H9 (cell line): ENCODE results near the gene MYOM3. TPM values are rescaled to one million over a fixed set of nuclear protein-coding genes. Genes with fewer than 3 reads are reported as not detected.
"Not testable (repeated sequence)": the region's sequence is repeated elsewhere in the genome, so short reads cannot be mapped to it uniquely, and the experiment has no call there.

Experiments used
- DNase-seq: peaks from one replicate; pipeline ENCODE4 v3.0.0-alpha.2; 2017
- H2AFZ ChIP-seq: one replicate; pipeline ENCODE4 v1.6.1; 2013; ENCODE audit warnings: mild to moderate bottlenecking, low read length, control low read depth, moderate library complexity
- H2AK5ac ChIP-seq: 2 replicates; pipeline ENCODE4 v1.6.1; 2013; ENCODE audit warnings: low read length, control low read depth, mixed read lengths; ENCODE audit not compliant: insufficient read length
- H2BK120ac ChIP-seq: one replicate; pipeline ENCODE4 v1.6.1; 2013; ENCODE audit warnings: low read depth, mild to moderate bottlenecking, low read length, control low read depth, inconsistent platforms; ENCODE audit not compliant: poor library complexity, severe bottlenecking
- H2BK12ac ChIP-seq: 2 replicates; pipeline ENCODE4 v1.6.1; 2013; ENCODE audit warnings: low read length, control low read depth, mixed read lengths, low read depth; ENCODE audit not compliant: insufficient read length
- H2BK15ac ChIP-seq: 2 replicates; pipeline ENCODE4 v1.6.1; 2013; ENCODE audit warnings: low read depth, low read length, control low read depth
- H2BK20ac ChIP-seq: one replicate; pipeline ENCODE4 v1.6.1; 2013; ENCODE audit warnings: low read depth, mild to moderate bottlenecking, low read length, control low read depth, inconsistent platforms; ENCODE audit not compliant: poor library complexity, severe bottlenecking
- H2BK5ac ChIP-seq: 2 replicates; pipeline ENCODE4 v1.6.1; 2013; ENCODE audit warnings: low read length, control low read depth, mixed read lengths; ENCODE audit not compliant: insufficient read length
- H3K14ac ChIP-seq: 2 replicates; pipeline ENCODE4 v1.6.1; 2013; ENCODE audit warnings: low read length, control low read depth; ENCODE audit not compliant: insufficient read depth
- H3K18ac ChIP-seq: 2 replicates; pipeline ENCODE4 v1.6.1; 2013; ENCODE audit warnings: low read depth, mild to moderate bottlenecking, mixed read lengths, low read length, control low read depth; ENCODE audit not compliant: insufficient read length
- H3K23ac ChIP-seq: 2 replicates; pipeline ENCODE4 v1.6.1; 2013; ENCODE audit warnings: low read length, control low read depth, mixed read lengths, low read depth; ENCODE audit not compliant: insufficient read length
- H3K23me2 ChIP-seq: 2 replicates; pipeline ENCODE4 v1.6.1; 2013; ENCODE audit warnings: low read depth, mild to moderate bottlenecking, mixed read lengths, low read length, control low read depth; ENCODE audit not compliant: insufficient read length, poor library complexity, severe bottlenecking
- H3K27ac ChIP-seq: 2 replicates; pipeline ENCODE4 v1.5.1; 2013; ENCODE audit warnings: low read length, control low read depth, mixed read lengths, low read depth; ENCODE audit not compliant: insufficient read length
- H3K27me3 ChIP-seq: 2 replicates; pipeline ENCODE4 v1.6.1; 2013; ENCODE audit warnings: low read length, control low read depth, inconsistent platforms; ENCODE audit not compliant: insufficient read depth
- H3K4ac ChIP-seq: 2 replicates; pipeline ENCODE4 v1.6.1; 2013; ENCODE audit warnings: low read depth, mild to moderate bottlenecking, control low read depth, inconsistent platforms, low read length, moderate library complexity
- H3K4me1 ChIP-seq: 2 replicates; pipeline ENCODE4 v1.6.1; 2013; ENCODE audit warnings: low read length, control low read depth, inconsistent platforms; ENCODE audit not compliant: insufficient read depth
- H3K4me2 ChIP-seq: 2 replicates; pipeline ENCODE4 v1.6.1; 2013; ENCODE audit warnings: low read length, control low read depth, mixed read lengths; ENCODE audit not compliant: insufficient read length, insufficient read depth
- H3K56ac ChIP-seq: 2 replicates; pipeline ENCODE4 v1.6.1; 2013; ENCODE audit warnings: low read depth, mild to moderate bottlenecking, mixed read lengths, low read length, control low read depth; ENCODE audit not compliant: insufficient read length
- H3K79me1 ChIP-seq: 2 replicates; pipeline ENCODE4 v1.6.1; 2013; ENCODE audit warnings: low read depth, mild to moderate bottlenecking, moderate library complexity, low read length, control low read depth, inconsistent platforms; ENCODE audit not compliant: insufficient read depth, poor library complexity, severe bottlenecking
- H3K79me2 ChIP-seq: 2 replicates; pipeline ENCODE4 v1.6.1; 2013; ENCODE audit warnings: low read length, control low read depth, inconsistent platforms; ENCODE audit not compliant: insufficient read depth
- H3K9ac ChIP-seq: 2 replicates; pipeline ENCODE4 v1.6.1; 2013; ENCODE audit warnings: low read length, control low read depth, mixed read lengths; ENCODE audit not compliant: insufficient read length; ENCODE audit errors: extremely low read depth
- H3K9me3 ChIP-seq: one replicate; pipeline ENCODE4 v1.6.1; 2013; ENCODE audit warnings: low read depth, low read length, inconsistent platforms; ENCODE audit not compliant: control insufficient read depth
- H3T11ph ChIP-seq: one replicate; pipeline ENCODE4 v1.6.1; 2013; ENCODE audit warnings: mild to moderate bottlenecking, low read length, control low read depth, inconsistent platforms
- H4K20me1 ChIP-seq: one replicate; pipeline ENCODE4 v1.6.1; 2013; ENCODE audit not compliant: control insufficient read depth, insufficient read length, insufficient read depth
- H4K5ac ChIP-seq: 2 replicates; pipeline ENCODE4 v1.6.1; 2013; ENCODE audit warnings: low read depth, mild to moderate bottlenecking, mixed read lengths, low read length, control low read depth; ENCODE audit not compliant: insufficient read length
- H4K8ac ChIP-seq: replicated peaks from 2 replicates; pipeline ENCODE4 v1.6.1; 2013; ENCODE audit warnings: low read length, control low read depth, mixed read lengths, low read depth; ENCODE audit not compliant: insufficient read length
- H4K91ac ChIP-seq: 2 replicates; pipeline ENCODE4 v1.6.1; 2013; ENCODE audit warnings: low read depth, mild to moderate bottlenecking, moderate library complexity, mixed read lengths, low read length, control low read depth; ENCODE audit not compliant: insufficient read length
- H3K27ac Mint-ChIP-seq, 3 experiments: 2 replicates in 2 of 3; 3 replicates in 1 of 3; pipeline ENCODE4 v1.8.0; 2020 to 2021; ENCODE audit warnings: mixed read lengths in 3 of 3, mild to moderate bottlenecking in 1 of 3, moderate library complexity in 1 of 3
- H3K27me3 Mint-ChIP-seq: 2 replicates; pipeline ENCODE4 v1.8.0; 2021; ENCODE audit warnings: low read depth, mild to moderate bottlenecking, moderate library complexity, mixed read lengths
- H3K36me3 Mint-ChIP-seq, 3 experiments: 2 replicates in 2 of 3; 3 replicates in 1 of 3; pipeline ENCODE4 v1.8.0; 2020 to 2021; ENCODE audit warnings: low read depth in 3 of 3, mixed read lengths in 3 of 3; ENCODE audit not compliant: insufficient read depth in 1 of 3
- H3K4me1 Mint-ChIP-seq, 2 experiments: 2 replicates each; pipeline ENCODE4 v1.8.0; 2020; ENCODE audit warnings: mixed read lengths in 2 of 2
- H3K4me3 Mint-ChIP-seq, 2 experiments: 2 replicates in 1 of 2; 3 replicates in 1 of 2; pipeline ENCODE4 v1.8.0; 2020 to 2021; ENCODE audit warnings: mild to moderate bottlenecking in 2 of 2, mixed read lengths in 2 of 2, moderate library complexity in 1 of 2
- H3K9me3 Mint-ChIP-seq, 2 experiments: 2 replicates in 1 of 2; 3 replicates in 1 of 2; pipeline ENCODE4 v1.8.0; 2020; ENCODE audit warnings: mild to moderate bottlenecking in 2 of 2, mixed read lengths in 2 of 2, moderate library complexity in 1 of 2
- WGBS: extraction: QIAGEN DNeasy Blood & Tissue Kit; methylation state at CpG from one replicate; pipeline ENCODE4 v1.1.7; 2013; ENCODE audit warnings: missing lambda C conversion rate, low lambda C conversion rate, mixed read lengths; ENCODE audit not compliant: insufficient read length; ENCODE audit errors: extremely low coverage; 5-methylcytosine and 5-hydroxymethylcytosine counted together
- total RNA-seq: library from RNA; stranded (reverse); gene quantifications from 2 replicates; pipeline ENCODE4 v1.2.1, GENCODE V29; 2021
- TF ChIP-seq, protein P1 (sequence below): fragments of 200-600 bp; sonication (generic); conservative IDR thresholded peaks from 3 replicates; pipeline ENCODE4 v1.8.0; 2021; ENCODE audit warnings: antibody characterized with exemption, mild to moderate bottlenecking

MYOM3 gene
- total RNA-seq, 1 experiment from 2014 or later, result 0.11 TPM

DNA sequence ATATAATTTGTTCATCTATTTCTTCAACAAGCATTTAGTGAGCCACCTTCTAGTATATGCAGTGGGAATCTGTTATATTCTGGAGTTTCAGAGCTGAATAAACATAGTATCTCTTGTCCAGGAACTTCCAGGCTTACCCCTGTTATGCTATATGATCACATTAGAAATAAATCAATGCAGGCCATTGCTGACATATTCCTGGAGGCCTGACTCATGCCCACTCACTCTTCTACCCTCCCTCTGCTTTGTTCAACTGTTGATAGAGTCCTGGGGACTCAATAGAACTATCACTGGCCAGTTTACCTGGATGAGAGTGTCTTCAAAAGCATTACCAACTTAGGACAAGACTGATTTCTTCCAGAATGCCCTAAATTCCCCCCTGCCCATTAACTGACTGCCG, 102.5 kb downstream of the MYOM3 start:
- no peak overlapping the region for H2BK12ac ChIP-seq
- H2BK20ac ChIP-seq, result no peak overlapping the region
- no peak overlapping the region for H2BK15ac ChIP-seq
- Mint-ChIP-seq H3K4me3 (no peak overlapping the region), H3K9me3 (no peaks in the 10 kb centered on the region), H3K4me1 (peaks cover 33 to 36% of the 10 kb centered on the region in 2 experiments), H3K27me3 (peaks cover 1% of the 10 kb centered on the region; the same call in 1 of the 2 replicates), H3K36me3 (no peaks in the 10 kb centered on the region), H3K27ac (peak overlapping the region in 1 of 3 experiments; percentile 22; a peak in 1 of 7 replicates)
- H4K5ac ChIP-seq, result no peak overlapping the region
- no CpG with 5 or more reads among the region's 1 CpG for WGBS
- H3K27ac ChIP-seq, result no peak overlapping the region
- H3K79me2 ChIP-seq, result no peaks in the 10 kb centered on the region; the same call in 1 of the 2 replicates
- H2BK5ac ChIP-seq, result no peak overlapping the region
- H3K4me1 ChIP-seq, result no peaks in the 10 kb centered on the region
- no peak overlapping the region for H2BK120ac ChIP-seq
- no peak overlapping the region for H4K91ac ChIP-seq
- no peaks in the 10 kb centered on the region for H3K9me3 ChIP-seq
- H2AK5ac ChIP-seq, result no peak overlapping the region
- H3K14ac ChIP-seq, result no peak overlapping the region
- TF ChIP-seq, protein P1, sequence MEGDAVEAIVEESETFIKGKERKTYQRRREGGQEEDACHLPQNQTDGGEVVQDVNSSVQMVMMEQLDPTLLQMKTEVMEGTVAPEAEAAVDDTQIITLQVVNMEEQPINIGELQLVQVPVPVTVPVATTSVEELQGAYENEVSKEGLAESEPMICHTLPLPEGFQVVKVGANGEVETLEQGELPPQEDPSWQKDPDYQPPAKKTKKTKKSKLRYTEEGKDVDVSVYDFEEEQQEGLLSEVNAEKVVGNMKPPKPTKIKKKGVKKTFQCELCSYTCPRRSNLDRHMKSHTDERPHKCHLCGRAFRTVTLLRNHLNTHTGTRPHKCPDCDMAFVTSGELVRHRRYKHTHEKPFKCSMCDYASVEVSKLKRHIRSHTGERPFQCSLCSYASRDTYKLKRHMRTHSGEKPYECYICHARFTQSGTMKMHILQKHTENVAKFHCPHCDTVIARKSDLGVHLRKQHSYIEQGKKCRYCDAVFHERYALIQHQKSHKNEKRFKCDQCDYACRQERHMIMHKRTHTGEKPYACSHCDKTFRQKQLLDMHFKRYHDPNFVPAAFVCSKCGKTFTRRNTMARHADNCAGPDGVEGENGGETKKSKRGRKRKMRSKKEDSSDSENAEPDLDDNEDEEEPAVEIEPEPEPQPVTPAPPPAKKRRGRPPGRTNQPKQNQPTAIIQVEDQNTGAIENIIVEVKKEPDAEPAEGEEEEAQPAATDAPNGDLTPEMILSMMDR, result no peak
- H3K4ac ChIP-seq, result no peak overlapping the region
- H3K27me3 ChIP-seq, result no peaks in the 10 kb centered on the region
- no peaks in the 10 kb centered on the region for H3K23me2 ChIP-seq
- H3K4me2 ChIP-seq, result no peak overlapping the region
- no peaks in the 10 kb centered on the region for H3K79me1 ChIP-seq
- H2AFZ ChIP-seq, result no peak overlapping the region
- no peak for DNase-seq
- H4K8ac ChIP-seq, result no peak overlapping the region
- H3T11ph ChIP-seq, result no peak overlapping the region
- no peak overlapping the region for H3K18ac ChIP-seq
- no peak overlapping the region for H3K56ac ChIP-seq
- no peak overlapping the region for H3K23ac ChIP-seq
- no peaks in the 10 kb centered on the region for H4K20me1 ChIP-seq
- H3K9ac ChIP-seq, result no peak overlapping the region

DNA sequence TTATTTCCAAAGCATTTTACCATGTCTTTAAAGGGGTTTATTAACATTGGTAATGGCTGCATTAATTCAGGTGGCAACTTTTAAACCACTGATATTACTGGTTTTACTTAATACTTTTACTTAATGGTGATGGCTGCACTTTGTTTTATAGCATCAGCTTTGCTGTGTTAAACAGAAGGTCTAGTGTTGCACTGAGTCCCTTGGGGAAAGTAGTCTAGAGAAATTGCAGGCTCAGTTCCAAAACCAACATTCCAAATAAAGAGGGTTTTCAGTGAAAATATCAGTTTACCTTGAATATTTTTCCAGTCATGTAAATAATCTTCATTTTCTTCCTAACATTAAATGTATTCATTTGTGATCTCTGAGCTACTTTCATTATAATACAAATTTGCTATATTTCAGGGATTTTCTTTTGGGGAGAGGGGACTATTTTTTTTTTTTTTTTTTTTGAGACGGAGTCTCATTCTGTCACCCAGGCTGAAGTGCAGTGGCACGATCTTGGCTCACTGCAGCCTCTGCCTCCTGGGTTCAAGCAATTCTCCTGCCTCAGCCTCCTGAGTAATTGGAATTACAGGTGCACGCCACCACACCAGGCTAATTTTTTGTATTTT, 103.3 kb downstream of the MYOM3 start:
- H3K4ac ChIP-seq, H2BK12ac ChIP-seq, H3K36me3 Mint-ChIP-seq, DNase-seq, H2BK15ac ChIP-seq, H3K18ac ChIP-seq, H4K91ac ChIP-seq, H2BK20ac ChIP-seq, H3K56ac ChIP-seq, H3K27me3 Mint-ChIP-seq, H3K27ac ChIP-seq, H3K23ac ChIP-seq, H3K4me1 ChIP-seq, H2BK120ac ChIP-seq, H4K8ac ChIP-seq, H3K27me3 ChIP-seq, H3K4me3 Mint-ChIP-seq, H3K79me1 ChIP-seq, H2BK5ac ChIP-seq, H3K79me2 ChIP-seq, H3K9ac ChIP-seq, H3T11ph ChIP-seq, H4K5ac ChIP-seq, H3K23me2 ChIP-seq, H3K14ac ChIP-seq, H4K20me1 ChIP-seq, H2AK5ac ChIP-seq, H3K9me3 Mint-ChIP-seq, H3K9me3 ChIP-seq, H3K27ac Mint-ChIP-seq, H3K4me2 ChIP-seq, H2AFZ ChIP-seq: not testable (repeated sequence)
- no CpG with 5 or more reads among the region's 3 CpGs for WGBS
- H3K4me1 Mint-ChIP-seq, result peaks cover 37 to 38% of the 10 kb centered on the region in 2 experiments
